GM20431 (cell line): Measurements from ENCODE around the gene LY6G5B.

Source experiments
- in situ Hi-C: fragments of 300-500 bp; cut with MseI, MboI; formaldehyde crosslinking; loops from one replicate; pipeline ENCODE4 v1.15.0; 2020; ENCODE audit warnings: low sequenced_read_pairs; ENCODE audit not compliant: unreplicated experiment

LY6G5B gene

GRCh38 chr6:31669676-31670075 lies at the start of gene LY6G5B:
TSS of gene LY6G5B (plus strand) at chr6:31669976. CDS start at chr6:31670951, 975 bp downstream.
- in situ Hi-C loops = no loop called here

DNA sequence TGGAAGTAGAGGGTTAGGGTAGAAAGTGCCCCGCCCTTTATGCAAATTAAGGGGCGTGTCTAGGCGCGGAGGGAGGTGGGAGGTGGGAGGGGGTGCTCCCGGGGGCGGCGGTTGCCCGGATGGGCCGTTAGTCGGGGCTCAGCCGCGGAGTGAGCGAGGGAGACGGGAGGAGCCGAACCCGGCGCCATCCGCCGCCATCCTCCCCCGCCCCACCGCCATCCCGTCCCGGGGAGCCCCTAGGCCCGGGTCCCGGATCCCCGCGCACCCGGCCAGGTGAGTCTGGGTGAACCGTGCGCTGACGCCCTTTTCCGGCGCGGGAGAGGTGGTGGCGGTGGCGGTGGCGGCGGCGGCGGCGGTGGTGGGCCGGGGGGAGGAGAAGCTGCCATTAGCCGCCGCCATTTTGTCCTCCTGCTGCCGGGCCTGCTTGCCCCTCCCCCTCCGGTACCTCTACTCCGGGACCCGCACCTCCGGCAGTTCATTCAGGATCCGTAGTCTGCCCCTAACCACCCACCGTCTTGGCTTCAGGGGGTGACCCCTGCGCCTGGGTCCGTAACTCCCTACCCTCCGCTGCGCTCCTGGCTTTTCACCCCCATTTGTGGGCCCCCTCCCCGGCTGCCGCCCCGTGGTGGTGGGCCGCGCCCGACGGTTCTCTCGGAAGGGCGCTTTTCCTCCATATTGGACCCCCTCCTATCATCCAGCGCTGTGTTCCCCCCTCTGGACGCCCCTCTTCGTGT lies 49.0 kb upstream of the LY6G5B start, which contains the start of gene PRRC2A:
Gene PRRC2A, plus strand, starts transcription at position 130 of the 734 bp plus-strand sequence. CDS start 2,075 bp downstream, outside the sequence.
- in situ Hi-C loops = no loop called here

DNA sequence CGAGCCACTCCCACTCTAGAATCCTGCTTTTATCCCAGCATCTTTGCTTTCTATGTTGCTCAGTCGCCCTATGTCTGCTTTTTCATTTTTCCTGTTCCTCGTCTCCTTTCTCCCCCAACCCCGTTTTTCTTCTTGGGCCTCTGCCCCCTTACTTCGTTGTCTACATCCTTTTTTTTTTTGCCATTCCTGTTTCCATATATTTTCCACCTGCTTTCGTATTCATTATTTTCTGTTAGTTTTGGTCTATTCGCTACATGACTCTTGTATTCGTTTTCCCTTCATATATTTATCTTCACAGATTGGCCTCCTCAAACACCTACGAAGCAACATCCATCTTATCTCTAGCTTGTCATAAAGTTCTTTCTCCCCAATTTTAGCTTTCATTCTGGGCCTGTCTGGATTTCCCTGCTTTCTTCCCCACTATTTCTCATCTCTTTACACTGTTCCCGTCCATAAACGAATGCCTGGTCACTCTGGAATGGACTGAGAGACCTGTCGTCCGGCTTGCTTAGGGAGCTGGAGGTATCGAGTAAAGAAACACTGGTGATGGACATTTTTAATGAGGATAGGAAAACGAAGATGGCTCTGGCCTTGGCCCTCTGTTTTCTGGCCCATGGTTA lies 48.3 kb upstream of the LY6G5B start:
- in situ Hi-C loops = no loop called here

GRCh38 chr6:31621991-31622390 lies 47.8 kb upstream of the LY6G5B start:
- in situ Hi-C loops = no loop called here

- in situ Hi-C loops = no loop called here
Observed at GRCh38 chr6:31622684-31623091, 47.1 kb upstream of the LY6G5B start.

GRCh38 chr6:31624070-31624469 lies 45.7 kb upstream of the LY6G5B start:
- in situ Hi-C loops = no loop called here

DNA sequence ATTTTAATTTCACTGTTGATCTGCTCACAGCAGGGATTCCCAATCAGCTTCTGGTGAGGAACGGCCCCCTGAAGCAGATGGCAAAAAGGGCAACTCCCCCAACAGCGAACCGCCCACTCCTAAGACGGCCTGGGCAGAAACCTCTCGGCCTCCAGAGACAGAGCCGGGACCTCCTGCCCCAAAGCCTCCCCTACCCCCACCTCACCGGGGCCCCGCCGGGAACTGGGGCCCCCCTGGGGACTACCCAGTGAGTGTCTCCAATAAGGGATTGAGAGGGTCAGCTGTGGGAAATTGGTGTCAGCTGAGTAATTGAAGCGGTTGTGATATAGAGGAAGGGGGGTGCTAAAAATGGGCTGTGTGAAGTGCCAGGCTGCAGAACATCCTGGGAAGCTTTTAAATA lies 42.8 kb upstream of the LY6G5B start:
- in situ Hi-C loops = no loop called here

GRCh38 chr6:31627690-31628287 lies 42.0 kb upstream of the LY6G5B start:
- in situ Hi-C loops = no loop called here

DNA sequence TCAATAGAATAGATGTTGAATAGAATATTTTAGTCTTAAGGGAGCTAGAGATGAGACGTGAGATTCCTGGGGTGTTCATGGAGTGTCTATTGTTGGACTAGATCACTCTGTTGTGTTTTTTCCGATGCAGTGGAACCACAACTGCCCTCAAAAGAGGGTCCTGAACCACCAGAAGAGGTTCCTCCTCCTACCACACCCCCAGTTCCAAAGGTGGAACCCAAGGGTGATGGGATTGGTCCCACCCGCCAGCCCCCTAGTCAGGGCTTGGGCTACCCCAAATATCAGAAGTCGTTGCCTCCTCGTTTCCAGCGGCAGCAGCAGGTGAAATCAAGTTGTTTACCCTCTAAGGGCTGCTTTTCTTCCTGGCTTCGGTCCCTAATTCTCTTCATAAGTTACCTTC lies 40.8 kb upstream of the LY6G5B start:
- in situ Hi-C loops = no loop called here

GRCh38 chr6:31630177-31630934 lies 39.4 kb upstream of the LY6G5B start:
- in situ Hi-C loops = no loop called here

DNA sequence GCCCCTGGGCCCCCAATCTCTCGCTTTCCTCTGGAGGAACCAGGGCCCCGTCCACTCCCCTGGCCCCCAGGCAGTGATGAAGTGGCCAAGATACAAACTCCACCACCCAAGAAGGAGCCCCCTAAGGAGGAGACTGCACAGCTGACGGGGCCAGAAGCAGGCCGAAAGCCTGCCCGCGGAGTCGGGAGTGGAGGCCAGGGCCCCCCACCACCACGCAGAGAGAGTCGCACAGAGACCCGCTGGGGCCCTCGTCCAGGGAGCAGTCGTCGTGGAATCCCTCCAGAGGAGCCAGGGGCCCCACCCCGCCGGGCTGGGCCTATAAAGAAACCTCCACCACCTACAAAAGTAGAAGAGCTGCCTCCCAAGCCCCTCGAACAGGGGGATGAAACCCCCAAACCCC lies 38.6 kb upstream of the LY6G5B start:
- in situ Hi-C loops = no loop called here

- in situ Hi-C loops = no loop called here
Observed at GRCh38 chr6:31631681-31632278, 38.0 kb upstream of the LY6G5B start.

DNA sequence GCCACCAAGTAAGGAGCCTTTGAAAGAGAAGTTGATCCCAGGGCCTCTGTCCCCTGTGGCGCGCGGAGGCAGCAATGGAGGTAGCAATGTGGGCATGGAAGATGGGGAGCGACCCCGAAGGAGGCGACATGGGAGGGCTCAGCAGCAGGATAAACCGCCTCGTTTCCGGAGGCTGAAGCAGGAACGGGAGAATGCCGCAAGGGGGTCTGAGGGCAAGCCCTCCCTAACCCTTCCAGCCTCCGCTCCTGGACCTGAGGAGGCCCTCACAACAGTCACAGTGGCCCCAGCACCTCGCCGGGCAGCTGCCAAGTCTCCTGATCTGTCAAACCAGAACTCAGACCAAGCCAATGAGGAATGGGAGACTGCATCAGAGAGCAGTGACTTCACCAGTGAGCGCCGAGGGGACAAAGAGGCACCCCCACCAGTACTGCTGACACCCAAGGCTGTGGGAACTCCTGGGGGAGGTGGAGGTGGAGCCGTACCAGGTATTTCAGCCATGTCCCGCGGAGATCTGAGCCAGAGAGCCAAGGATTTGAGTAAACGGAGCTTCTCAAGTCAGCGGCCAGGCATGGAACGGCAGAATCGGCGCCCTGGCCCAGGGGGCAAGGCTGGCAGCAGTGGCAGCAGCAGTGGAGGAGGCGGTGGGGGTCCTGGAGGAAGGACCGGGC lies 37.4 kb upstream of the LY6G5B start:
- in situ Hi-C loops = no loop called here

GRCh38 chr6:31633447-31633846 lies 36.3 kb upstream of the LY6G5B start:
- in situ Hi-C loops = no loop called here

- in situ Hi-C loops = no loop called here
Observed at GRCh38 chr6:31634131-31634530, 35.6 kb upstream of the LY6G5B start.

DNA sequence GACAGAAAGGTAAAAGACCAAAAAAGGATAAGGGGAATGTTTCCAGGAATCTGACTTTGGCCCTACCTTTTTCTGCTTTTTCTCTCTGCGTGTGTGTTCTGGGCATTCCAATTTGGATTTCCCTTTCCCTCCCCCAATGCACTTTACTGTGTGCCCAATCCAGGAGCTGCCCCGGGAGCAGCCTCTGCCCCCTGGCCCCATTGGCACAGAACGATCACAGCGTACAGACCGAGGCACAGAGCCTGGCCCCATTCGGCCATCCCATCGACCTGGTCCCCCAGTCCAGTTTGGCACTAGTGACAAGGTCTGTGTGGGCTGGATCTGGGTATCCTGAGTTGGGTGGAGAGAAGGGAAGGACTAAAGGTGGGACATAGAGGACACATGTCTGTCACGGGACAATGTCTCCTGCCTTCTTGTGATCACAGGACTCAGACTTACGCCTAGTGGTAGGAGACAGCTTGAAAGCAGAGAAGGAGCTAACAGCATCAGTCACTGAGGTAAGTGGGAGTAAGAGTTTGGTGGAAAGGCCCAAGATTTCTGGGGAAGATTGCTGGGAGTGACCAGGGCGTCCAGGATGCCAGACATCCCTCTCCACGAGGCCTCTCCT lies 34.7 kb upstream of the LY6G5B start:
- in situ Hi-C loops = no loop called here

GRCh38 chr6:31636698-31637596 lies 32.8 kb upstream of the LY6G5B start:
- in situ Hi-C loops = no loop called here

GRCh38 chr6:31639043-31639442 lies 30.7 kb upstream of the LY6G5B start:
- in situ Hi-C loops = no loop called here
